Breast epithelium (tissue), 3 donors: ENCODE measurements around the gene TCP10L.

Source experiments
- POLR2A ChIP-seq: fragments of 450-650 bp; IDR thresholded peaks from one replicate; pipeline ENCODE4 v1.6.1; 2016; ENCODE audit warnings: antibody characterized with exemption, mild to moderate bottlenecking, moderate library complexity
- TF ChIP-seq, protein P1 (sequence below), 3 donors: fragments of 450-650 bp; IDR thresholded peaks; one replicate each; pipeline ENCODE4 v1.5.1; 2016 to 2017; ENCODE audit warnings: antibody characterized with exemption in 3 of 3, mild to moderate bottlenecking in 3 of 3, moderate library complexity in 3 of 3

DNA sequence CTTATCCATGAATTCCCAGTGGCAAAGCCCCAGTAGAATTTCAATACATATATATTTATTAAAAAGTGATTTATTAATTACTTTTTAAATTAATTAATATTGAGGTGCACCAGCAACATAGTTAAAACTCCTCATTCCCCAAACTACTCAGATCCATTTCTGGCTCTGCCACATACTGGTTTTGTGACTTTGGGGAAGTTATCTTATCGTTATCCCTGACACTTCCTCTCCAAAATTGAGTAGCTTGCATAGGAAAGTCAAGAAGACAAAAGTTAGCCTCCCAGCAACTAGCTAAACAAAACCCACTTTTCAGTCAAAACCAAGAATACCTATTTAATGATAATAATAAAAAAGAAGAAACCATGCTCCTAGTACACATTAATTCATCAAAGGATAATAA is 35.9 kb downstream of the TCP10L start:
- TF ChIP-seq, protein P1, sequence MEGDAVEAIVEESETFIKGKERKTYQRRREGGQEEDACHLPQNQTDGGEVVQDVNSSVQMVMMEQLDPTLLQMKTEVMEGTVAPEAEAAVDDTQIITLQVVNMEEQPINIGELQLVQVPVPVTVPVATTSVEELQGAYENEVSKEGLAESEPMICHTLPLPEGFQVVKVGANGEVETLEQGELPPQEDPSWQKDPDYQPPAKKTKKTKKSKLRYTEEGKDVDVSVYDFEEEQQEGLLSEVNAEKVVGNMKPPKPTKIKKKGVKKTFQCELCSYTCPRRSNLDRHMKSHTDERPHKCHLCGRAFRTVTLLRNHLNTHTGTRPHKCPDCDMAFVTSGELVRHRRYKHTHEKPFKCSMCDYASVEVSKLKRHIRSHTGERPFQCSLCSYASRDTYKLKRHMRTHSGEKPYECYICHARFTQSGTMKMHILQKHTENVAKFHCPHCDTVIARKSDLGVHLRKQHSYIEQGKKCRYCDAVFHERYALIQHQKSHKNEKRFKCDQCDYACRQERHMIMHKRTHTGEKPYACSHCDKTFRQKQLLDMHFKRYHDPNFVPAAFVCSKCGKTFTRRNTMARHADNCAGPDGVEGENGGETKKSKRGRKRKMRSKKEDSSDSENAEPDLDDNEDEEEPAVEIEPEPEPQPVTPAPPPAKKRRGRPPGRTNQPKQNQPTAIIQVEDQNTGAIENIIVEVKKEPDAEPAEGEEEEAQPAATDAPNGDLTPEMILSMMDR (IDR thresholded peaks at IDR 0.05) = no peak
- no peak for TF ChIP-seq POLR2A
